Measurements from ENCODE around the gene TEX26. TPM values are rescaled to one million over a fixed set of nuclear protein-coding genes. Genes with fewer than 3 reads are reported as not detected.

Gene TEX26
- total RNA-seq, 4 donors from 2014 or later: not detected

DNA sequence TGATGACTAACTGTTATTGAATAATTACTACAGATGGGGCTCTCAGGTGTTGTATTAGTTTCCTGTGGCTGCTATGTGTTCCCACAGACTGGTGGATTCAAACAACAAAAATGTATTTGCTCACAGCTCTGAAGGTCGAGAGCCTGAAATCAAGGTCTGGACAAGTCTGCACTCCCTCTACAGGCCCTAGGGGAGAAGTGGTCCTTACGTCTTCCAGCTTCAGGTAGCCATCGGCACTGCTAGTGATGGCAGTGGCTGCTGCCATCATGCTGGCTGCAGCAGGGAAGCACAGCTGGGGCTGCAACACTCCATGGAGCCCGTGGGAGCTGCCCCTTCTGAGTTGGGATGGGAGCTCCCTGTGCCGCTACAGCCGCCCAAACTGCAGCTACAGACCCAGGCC is 1.9 kb downstream of the TEX26 start:
- DNase-seq: no peak
- no peak overlapping the region for H3K27ac ChIP-seq
- H3K9me3 ChIP-seq: no peaks in the 10 kb centered on the region
- H3K4me3 ChIP-seq: no peak overlapping the region
- no peaks in the 10 kb centered on the region for H3K36me3 ChIP-seq
- H3K4me1 ChIP-seq: peaks cover 2 to 44% (median 7%) of the 10 kb centered on the region in 3 donors
- WGBS, 2 donors: 57% methylated on average over 6 of the region's 6 CpGs; no CpG with 5 or more reads in 1 of the 2 donors
- H3K27me3 ChIP-seq: peaks cover 0 to 25% (median 0%) of the 10 kb centered on the region in 4 donors
- intact Hi-C loops (cut with DNase I): no loop called here
- TF ChIP-seq POLR2A (IDR thresholded peaks at IDR 0.05): no peak
- no peak for TF ChIP-seq CTCF (IDR thresholded peaks at IDR 0.05)

GRCh38 chr13:30934803-30935202 is 2.3 kb downstream of the TEX26 start:
- TF ChIP-seq POLR2A (IDR thresholded peaks at IDR 0.05) (no peak), CTCF (IDR thresholded peaks at IDR 0.05) (no peak)
- intact Hi-C loops (cut with DNase I): no loop called here
- Histone ChIP-seq H3K36me3 (no peaks in the 10 kb centered on the region), H3K27me3 (peaks cover 0 to 25% (median 0%) of the 10 kb centered on the region in 4 donors), H3K4me1 (peaks cover 0 to 40% (median 6%) of the 10 kb centered on the region in 3 donors), H3K9me3 (no peaks in the 10 kb centered on the region), H3K4me3 (no peak overlapping the region), H3K27ac (no peak overlapping the region)
- WGBS, 2 donors: no CpG with 5 or more reads among the region's 3 CpGs
- no peak for DNase-seq

GRCh38 chr13:30936971-30937370 is 4.5 kb downstream of the TEX26 start:
- no peak overlapping the region for H3K4me3 ChIP-seq
- H3K27me3 ChIP-seq: peaks cover 0 to 25% (median 0%) of the 10 kb centered on the region in 4 donors
- H3K4me1 ChIP-seq: peaks cover 0 to 26% (median 6%) of the 10 kb centered on the region in 3 donors
- 40 to 45% methylated on average over 3 to 4 of the region's 4 CpGs for WGBS, 2 donors
- TF ChIP-seq CTCF (IDR thresholded peaks at IDR 0.05) (no peak), POLR2A (IDR thresholded peaks at IDR 0.05) (no peak)
- no peaks in the 10 kb centered on the region for H3K36me3 ChIP-seq
- H3K27ac ChIP-seq: peak overlapping the region in 3 of 4 donors; percentile 44 to 79 (median 48)
- no peaks in the 10 kb centered on the region for H3K9me3 ChIP-seq
- intact Hi-C loops (cut with DNase I): no loop called here
- no peak for DNase-seq

DNA sequence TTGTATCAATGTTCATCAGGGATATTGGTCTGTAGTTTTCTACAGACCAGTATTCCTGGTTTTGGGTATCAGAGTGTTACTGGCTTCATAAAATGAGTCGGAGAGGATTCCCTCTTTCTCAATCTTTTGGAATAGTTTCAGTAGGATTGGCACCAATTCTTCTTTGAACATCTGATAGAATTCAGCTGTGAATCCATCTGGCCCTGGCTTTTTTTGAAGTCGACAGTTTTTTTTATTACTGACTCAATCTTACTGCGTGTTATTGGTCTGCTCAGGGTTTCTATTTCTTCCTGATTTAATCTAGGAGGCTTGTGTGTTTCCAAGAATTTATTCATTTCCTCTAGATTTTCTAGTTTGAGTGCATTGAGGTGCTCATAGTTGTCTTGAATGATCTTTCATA is 11.4 kb downstream of the TEX26 start:
- 57 to 77% methylated on average over 3 of the region's 3 CpGs for WGBS, 2 donors
- H3K4me1 ChIP-seq: no peaks in the 10 kb centered on the region
- no peaks in the 10 kb centered on the region for H3K9me3 ChIP-seq
- no peaks in the 10 kb centered on the region for H3K36me3 ChIP-seq
- no peak for TF ChIP-seq CTCF (IDR thresholded peaks at IDR 0.05)
- no peak for TF ChIP-seq POLR2A (IDR thresholded peaks at IDR 0.05)
- no peak overlapping the region for H3K27ac ChIP-seq
- intact Hi-C loops (cut with DNase I): no loop called here
- no peaks in the 10 kb centered on the region for H3K27me3 ChIP-seq
- H3K4me3 ChIP-seq: no peak overlapping the region
- no peak for DNase-seq

DNA sequence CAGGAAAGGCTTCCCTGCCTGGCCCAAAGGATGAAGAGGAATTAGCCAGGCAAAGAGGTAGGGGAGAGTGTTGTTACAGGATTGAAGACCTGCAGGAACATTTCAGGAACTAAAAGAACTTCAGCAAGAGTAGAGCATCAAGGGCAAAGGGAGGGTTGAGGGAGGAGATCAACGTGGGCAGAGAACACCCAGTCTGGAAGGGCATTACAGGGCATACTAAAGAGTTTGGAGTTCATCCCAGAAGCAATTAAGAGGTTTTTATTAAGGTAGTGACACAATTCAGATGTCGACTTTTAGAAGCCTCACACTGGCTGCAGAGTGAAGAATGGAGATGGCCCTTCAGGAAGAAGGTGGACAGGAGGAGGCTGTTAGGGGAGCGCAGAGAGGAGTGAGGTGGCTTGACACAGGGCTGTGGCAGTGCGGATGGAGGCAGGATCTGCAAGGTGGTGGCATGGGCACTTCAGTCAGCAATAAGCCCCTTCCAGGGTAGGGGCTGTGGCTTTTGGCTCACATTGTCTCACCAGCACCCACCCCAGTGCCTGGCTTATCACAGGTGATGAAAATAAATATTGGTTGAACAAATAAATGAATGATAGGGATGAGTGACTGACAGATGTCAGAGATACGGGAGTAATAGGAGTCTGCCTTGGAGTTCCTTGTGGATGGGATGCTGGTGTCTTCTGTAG is 24.9 kb downstream of the TEX26 start:
- TF ChIP-seq POLR2A (IDR thresholded peaks at IDR 0.05): no peak
- no peak for TF ChIP-seq CTCF (IDR thresholded peaks at IDR 0.05)
- DNase-seq: no peak
- Histone ChIP-seq H3K27me3 (no peaks in the 10 kb centered on the region), H3K9me3 (peaks cover 0 to 9% (median 0%) of the 10 kb centered on the region in 3 donors), H3K4me1 (no peaks in the 10 kb centered on the region), H3K4me3 (no peak overlapping the region), H3K36me3 (no peaks in the 10 kb centered on the region), H3K27ac (no peak overlapping the region)
- intact Hi-C loops (cut with DNase I): no loop called here
- WGBS, 2 donors: 62 to 65% methylated on average over 5 of the region's 5 CpGs
